ENCODE measurements around the gene CBX8. TPM values are rescaled to one million over a fixed set of nuclear protein-coding genes. Genes with fewer than 3 reads are reported as not detected.

Gene CBX8
- total RNA-seq, 2 experiments from 2014 or later, result 5.3 to 6.5 TPM

- no peak for TF ChIP-seq CTCF (IDR thresholded peaks at IDR 0.05)
- H3K27ac Mint-ChIP-seq, result no peak overlapping the region
- peaks cover 34% of the 10 kb centered on the region for H3K4me1 ChIP-seq (ENCODE audit: insufficient read depth, low read length)
- DNase-seq (no peak), ATAC-seq (ENCODE audit: poor library complexity) (no peak)
- no peak overlapping the region for H3K4me3 ChIP-seq (ENCODE audit: low read length)
- intact Hi-C loops (cut with DNase I, micrococcal nuclease), result no loop called here
- peaks cover 15% of the 10 kb centered on the region for H3K4me1 Mint-ChIP-seq (ENCODE audit: low read depth)
- POLR2A ChIA-PET, result interaction anchor here (1.1 to 3.6 kb wide), 2 partner anchors 10 to 15 kb away, joined by 3 to 11 read pairs; partner anchors contain the start of gene CBX4
- peaks cover 20% of the 10 kb centered on the region for H3K27me3 Mint-ChIP-seq
- peaks cover 14% of the 10 kb centered on the region for H3K36me3 ChIP-seq (ENCODE audit: insufficient read depth, low read length)
- peaks cover 8% of the 10 kb centered on the region for H3K36me3 Mint-ChIP-seq (ENCODE audit: low read depth)
- H3K4me3 Mint-ChIP-seq, result no peak overlapping the region
- no peak overlapping the region for H3K27ac ChIP-seq (ENCODE audit: low read depth in 1 of 2, low read length in 2 of 2)
- CTCF ChIA-PET, result no interaction called here
- peaks cover 0 to 3% of the 10 kb centered on the region in 2 experiments for H3K27me3 ChIP-seq (ENCODE audit: control insufficient read depth in 1 of 2, insufficient read depth in 2 of 2, low read length in 2 of 2)
- no peaks in the 10 kb centered on the region for H3K9me3 ChIP-seq (ENCODE audit: control insufficient read depth in 1 of 2, insufficient read depth in 1 of 2, low read length in 2 of 2)
- no peaks in the 10 kb centered on the region for H3K9me3 Mint-ChIP-seq
Observed at GRCh38 chr17:79829004-79829403, 32.1 kb upstream of the CBX8 start.

- H3K27me3 ChIP-seq (ENCODE audit: control insufficient read depth in 1 of 2, insufficient read depth in 2 of 2, low read length in 2 of 2), result peaks cover 0 to 3% of the 10 kb centered on the region in 2 experiments
- no peak overlapping the region for H3K27ac Mint-ChIP-seq
- H3K9me3 Mint-ChIP-seq, result no peaks in the 10 kb centered on the region
- H3K4me1 Mint-ChIP-seq (ENCODE audit: low read depth), result peaks cover 8% of the 10 kb centered on the region
- no peaks in the 10 kb centered on the region for H3K9me3 ChIP-seq (ENCODE audit: control insufficient read depth in 1 of 2, insufficient read depth in 1 of 2, low read length in 2 of 2)
- no peak overlapping the region for H3K4me3 Mint-ChIP-seq
- CTCF ChIA-PET, result no interaction called here
- no peak overlapping the region for H3K27ac ChIP-seq (ENCODE audit: low read depth in 1 of 2, low read length in 2 of 2)
- TF ChIP-seq CTCF (IDR thresholded peaks at IDR 0.05), result no peak
- POLR2A ChIA-PET, result interaction anchor here (1.1 to 2.5 kb wide), 2 partner anchors 10 to 30 kb away, joined by 3 to 7 read pairs; no protein-coding TSS in a partner anchor
- H3K27me3 Mint-ChIP-seq, result peaks cover 20% of the 10 kb centered on the region
- H3K4me1 ChIP-seq (ENCODE audit: insufficient read depth, low read length), result peaks cover 16% of the 10 kb centered on the region
- H3K36me3 ChIP-seq (ENCODE audit: insufficient read depth, low read length), result no peaks in the 10 kb centered on the region
- intact Hi-C loops (cut with DNase I, micrococcal nuclease), result no loop called here
- no peak for DNase-seq
- H3K36me3 Mint-ChIP-seq (ENCODE audit: low read depth), result no peaks in the 10 kb centered on the region
- H3K4me3 ChIP-seq (ENCODE audit: low read length), result no peak overlapping the region
- no peak for ATAC-seq (ENCODE audit: poor library complexity)
Observed at GRCh38 chr17:79826841-79827578, 30.1 kb upstream of the CBX8 start.

GRCh38 chr17:79826204-79826680 lies 29.4 kb upstream of the CBX8 start:
- Histone ChIP-seq H3K27ac (ENCODE audit: low read depth in 1 of 2, low read length in 2 of 2) (no peak overlapping the region), H3K4me3 (ENCODE audit: low read length) (no peak overlapping the region), H3K4me1 (ENCODE audit: insufficient read depth, low read length) (peaks cover 16% of the 10 kb centered on the region), H3K36me3 (ENCODE audit: insufficient read depth, low read length) (no peaks in the 10 kb centered on the region), H3K9me3 (ENCODE audit: control insufficient read depth in 1 of 2, insufficient read depth in 1 of 2, low read length in 2 of 2) (no peaks in the 10 kb centered on the region), H3K27me3 (ENCODE audit: control insufficient read depth in 1 of 2, insufficient read depth in 2 of 2, low read length in 2 of 2) (peaks cover 0 to 3% of the 10 kb centered on the region in 2 experiments)
- peaks cover 20% of the 10 kb centered on the region for H3K27me3 Mint-ChIP-seq
- H3K27ac Mint-ChIP-seq, result no peak overlapping the region
- no peaks in the 10 kb centered on the region for H3K9me3 Mint-ChIP-seq
- ATAC-seq (ENCODE audit: poor library complexity) (no peak), DNase-seq (peak in 1 of 14 experiments; percentile 40)
- no peaks in the 10 kb centered on the region for H3K36me3 Mint-ChIP-seq (ENCODE audit: low read depth)
- peaks cover 8% of the 10 kb centered on the region for H3K4me1 Mint-ChIP-seq (ENCODE audit: low read depth)
- ChIA-PET CTCF (interaction anchor here (0.6 kb wide), 1 partner anchor 80 kb away, joined by 3 read pairs; no protein-coding TSS in a partner anchor), POLR2A (interaction anchor here (1.1 to 2.5 kb wide), 2 partner anchors 10 to 30 kb away, joined by 3 to 7 read pairs; no protein-coding TSS in a partner anchor)
- H3K4me3 Mint-ChIP-seq, result no peak overlapping the region
- TF ChIP-seq CTCF (IDR thresholded peaks at IDR 0.05), result no peak
- intact Hi-C loops (cut with DNase I, micrococcal nuclease), result no loop called here
